ENCODE measurements around the gene JMJD1C.
"Not testable (repeated sequence)": the region's sequence is repeated elsewhere in the genome, so short reads cannot be mapped to it uniquely, and the experiment has no call there.

Gene JMJD1C

GRCh38 chr10:63504145-63504881 lies 38.5 kb upstream of the JMJD1C start:
- Histone ChIP-seq H3K4me1 (ENCODE audit: insufficient read depth, poor library complexity, severe bottlenecking) (peaks cover 13% of the 10 kb centered on the region), H3K4me3 (ENCODE audit: severe bottlenecking) (no peak overlapping the region), H3K27me3 (ENCODE audit: insufficient read depth, poor library complexity, severe bottlenecking) (no peaks in the 10 kb centered on the region), H3K27ac (ENCODE audit: poor library complexity, severe bottlenecking) (peak overlapping the region; percentile 20), H3K9me3 (ENCODE audit: severe bottlenecking) (no peaks in the 10 kb centered on the region), H3K36me3 (ENCODE audit: low read depth) (peaks cover 4% of the 10 kb centered on the region)
- DNase-seq (ENCODE audit: low spot score) (no peak), ATAC-seq (ENCODE audit: low read depth) (peak; percentile 96)
- TF ChIP-seq CTCF (IDR thresholded peaks at IDR 0.05; ENCODE audit: poor library complexity, severe bottlenecking): no peak

- no peak for DNase-seq (ENCODE audit: low spot score)
These were observed 37.6 kb upstream of the JMJD1C start for GRCh38 chr10:63503395-63503794.

GRCh38 chr10:63502832-63503231 lies 37.1 kb upstream of the JMJD1C start:
- H3K27me3 ChIP-seq (ENCODE audit: insufficient read depth, poor library complexity, severe bottlenecking): no peaks in the 10 kb centered on the region
- no peak for DNase-seq (ENCODE audit: low spot score)
- no peak overlapping the region for H3K4me3 ChIP-seq (ENCODE audit: severe bottlenecking)
- H3K27ac ChIP-seq (ENCODE audit: poor library complexity, severe bottlenecking): no peak overlapping the region
- no peak for ATAC-seq (ENCODE audit: low read depth)
- H3K9me3 ChIP-seq (ENCODE audit: severe bottlenecking): no peaks in the 10 kb centered on the region
- no peaks in the 10 kb centered on the region for H3K36me3 ChIP-seq (ENCODE audit: low read depth)
- no peak for TF ChIP-seq CTCF (IDR thresholded peaks at IDR 0.05; ENCODE audit: poor library complexity, severe bottlenecking)
- H3K4me1 ChIP-seq (ENCODE audit: insufficient read depth, poor library complexity, severe bottlenecking): peaks cover 13% of the 10 kb centered on the region

More at GRCh38 chr10:63503395-63503794, 37.6 kb upstream of the JMJD1C start:
- no peak for TF ChIP-seq CTCF (IDR thresholded peaks at IDR 0.05; ENCODE audit: poor library complexity, severe bottlenecking)
- no peaks in the 10 kb centered on the region for H3K36me3 ChIP-seq (ENCODE audit: low read depth)
- H3K9me3 ChIP-seq (ENCODE audit: severe bottlenecking): no peaks in the 10 kb centered on the region
- no peak overlapping the region for H3K4me3 ChIP-seq (ENCODE audit: severe bottlenecking)
- peaks cover 13% of the 10 kb centered on the region for H3K4me1 ChIP-seq (ENCODE audit: insufficient read depth, poor library complexity, severe bottlenecking)
- no peak for ATAC-seq (ENCODE audit: low read depth)
- H3K27ac ChIP-seq (ENCODE audit: poor library complexity, severe bottlenecking): peak overlapping the region; percentile 20
- no peaks in the 10 kb centered on the region for H3K27me3 ChIP-seq (ENCODE audit: insufficient read depth, poor library complexity, severe bottlenecking)

GRCh38 chr10:63501954-63502353 lies 36.2 kb upstream of the JMJD1C start:
- no peak for TF ChIP-seq CTCF (IDR thresholded peaks at IDR 0.05; ENCODE audit: poor library complexity, severe bottlenecking)
- no peaks in the 10 kb centered on the region for H3K36me3 ChIP-seq (ENCODE audit: low read depth)
- no peak for ATAC-seq (ENCODE audit: low read depth)
- H3K9me3 ChIP-seq (ENCODE audit: severe bottlenecking): no peaks in the 10 kb centered on the region
- no peak for DNase-seq (ENCODE audit: low spot score)
- H3K27me3 ChIP-seq (ENCODE audit: insufficient read depth, poor library complexity, severe bottlenecking): no peaks in the 10 kb centered on the region
- H3K4me3 ChIP-seq (ENCODE audit: severe bottlenecking): no peak overlapping the region
- H3K4me1 ChIP-seq (ENCODE audit: insufficient read depth, poor library complexity, severe bottlenecking): peaks cover 13% of the 10 kb centered on the region
- no peak overlapping the region for H3K27ac ChIP-seq (ENCODE audit: poor library complexity, severe bottlenecking)

- ATAC-seq (ENCODE audit: low read depth); H3K36me3 ChIP-seq (ENCODE audit: low read depth); DNase-seq (ENCODE audit: low spot score); H3K27ac ChIP-seq (ENCODE audit: poor library complexity, severe bottlenecking); H3K9me3 ChIP-seq (ENCODE audit: severe bottlenecking); H3K27me3 ChIP-seq (ENCODE audit: insufficient read depth, poor library complexity, severe bottlenecking); H3K4me3 ChIP-seq (ENCODE audit: severe bottlenecking): not testable (repeated sequence)
- peaks cover 13% of the 10 kb centered on the region for H3K4me1 ChIP-seq (ENCODE audit: insufficient read depth, poor library complexity, severe bottlenecking)
These were observed 34.8 kb upstream of the JMJD1C start for GRCh38 chr10:63500551-63500950.

Measured in RWPE2 (cell line).